Ecto neural progenitor cell (in vitro differentiated cells): ENCODE results near the gene APBA1.

Experiments
- DNase-seq: peaks from one replicate; pipeline ENCODE4 v3.0.0-alpha.2; 2018; ENCODE audit warnings: low spot score

Gene APBA1

GRCh38 chr9:69396759-69397158 is 275.4 kb downstream of the APBA1 start:
- DNase-seq = no peak

GRCh38 chr9:69395718-69396117 is 276.5 kb downstream of the APBA1 start:
- no peak for DNase-seq

- DNase-seq = no peak
Observed at GRCh38 chr9:69393425-69393824, 278.7 kb downstream of the APBA1 start.

GRCh38 chr9:69392826-69393225 is 279.3 kb downstream of the APBA1 start:
- no peak for DNase-seq

GRCh38 chr9:69391946-69392345 is 280.2 kb downstream of the APBA1 start:
- DNase-seq = no peak

GRCh38 chr9:69391487-69391886 is 280.7 kb downstream of the APBA1 start:
- DNase-seq = no peak

GRCh38 chr9:69389437-69389995 is 282.7 kb downstream of the APBA1 start:
- DNase-seq = no peak

- DNase-seq = no peak
Observed at GRCh38 chr9:69388596-69388995, 283.6 kb downstream of the APBA1 start.

GRCh38 chr9:69386651-69387050 is 285.5 kb downstream of the APBA1 start:
- DNase-seq = no peak

GRCh38 chr9:69385581-69386033 is 286.6 kb downstream of the APBA1 start:
- no peak for DNase-seq

- DNase-seq = no peak
Observed at GRCh38 chr9:69382135-69382534, 290.0 kb downstream of the APBA1 start.

GRCh38 chr9:69380811-69381210 is 291.4 kb downstream of the APBA1 start:
- no peak for DNase-seq

- no peak for DNase-seq
Observed at GRCh38 chr9:69380301-69380700, 291.9 kb downstream of the APBA1 start.

- DNase-seq = no peak
Observed at GRCh38 chr9:69379270-69379982, 292.7 kb downstream of the APBA1 start.

GRCh38 chr9:69377981-69378380 is 294.2 kb downstream of the APBA1 start:
- no peak for DNase-seq
